CD14-positive monocyte (primary cell): ENCODE data around the gene CBX6. TPM values are rescaled to one million over a fixed set of nuclear protein-coding genes. Genes with fewer than 3 reads are reported as not detected.

Experiments
- DNase-seq, 3 donors: peaks; one replicate each; pipeline ENCODE4 v3.0.0-alpha.2; 2011 to 2022
- H2AFZ ChIP-seq: 2 replicates; pipeline ENCODE4 v1.6.0; 2012; ENCODE audit warnings: mild to moderate bottlenecking, low read depth, low read length, inconsistent platforms; ENCODE audit not compliant: insufficient read depth, poor library complexity, severe bottlenecking
- H3K27ac ChIP-seq, 2 donors: 1 replicate in 1 of 2; 2 replicates in 1 of 2; pipeline ENCODE4 v1.5.1; 2012 to 2013; ENCODE audit warnings: low read length in 2 of 2, control low read depth in 1 of 2, inconsistent platforms in 1 of 2, low read depth in 1 of 2, mild to moderate bottlenecking in 1 of 2
- H3K27me3 ChIP-seq, 2 donors: one replicate each; pipeline versions ENCODE4 v1.6.0 to v1.6.1; 2011 to 2013; ENCODE audit warnings: low read length in 2 of 2; ENCODE audit not compliant: control insufficient read depth in 2 of 2, insufficient read depth in 2 of 2
- H3K36me3 ChIP-seq, 2 donors: replicated peaks in 1 of 2; 1 replicate in 1 of 2; 2 replicates in 1 of 2; pipeline versions ENCODE4 v1.5.1 to v1.6.1; 2012 to 2013; ENCODE audit warnings: low read length in 2 of 2, control low read depth in 1 of 2, inconsistent platforms in 1 of 2, mild to moderate bottlenecking in 1 of 2; ENCODE audit not compliant: insufficient read depth in 2 of 2, control insufficient read depth in 1 of 2
- H3K4me1 ChIP-seq, 2 donors: 1 replicate in 1 of 2; 2 replicates in 1 of 2; pipeline versions ENCODE4 v1.5.1 to v1.6.1; 2012 to 2013; ENCODE audit warnings: low read length in 2 of 2, control low read depth in 1 of 2, inconsistent platforms in 1 of 2, mild to moderate bottlenecking in 1 of 2, moderate library complexity in 1 of 2; ENCODE audit not compliant: insufficient read depth in 2 of 2, control insufficient read depth in 1 of 2
- H3K4me2 ChIP-seq: replicated peaks from 2 replicates; pipeline ENCODE3; 2012; ENCODE audit warnings: low read length, moderate library complexity, mild to moderate bottlenecking; ENCODE audit not compliant: poor library complexity, severe bottlenecking; ENCODE audit errors: extremely low read depth
- H3K4me3 ChIP-seq, 3 experiments: fragments of 200-600 bp in 1 of 3; sonication (generic) in 1 of 3; replicated peaks in 1 of 3; 1 replicate in 2 of 3; 2 replicates in 1 of 3; pipeline ENCODE4 v1.5.1; 2011 to 2013; ENCODE audit warnings: low read length in 3 of 3, mild to moderate bottlenecking in 3 of 3, control low read depth in 2 of 3, low read depth in 2 of 3, inconsistent platforms in 1 of 3, moderate library complexity in 1 of 3
- H3K79me2 ChIP-seq: 2 replicates; pipeline ENCODE4 v1.6.0; 2012; ENCODE audit warnings: mild to moderate bottlenecking, control low read depth, inconsistent platforms, low read length, moderate library complexity; ENCODE audit not compliant: insufficient read depth
- H3K9ac ChIP-seq: 2 replicates; pipeline ENCODE4 v1.6.0; 2017; ENCODE audit warnings: low read length, mild to moderate bottlenecking; ENCODE audit not compliant: insufficient read depth, poor library complexity, severe bottlenecking
- H3K9me3 ChIP-seq, 2 donors: replicated peaks in 1 of 2; 1 replicate in 1 of 2; 2 replicates in 1 of 2; pipeline versions ENCODE4 v1.5.1 to v1.6.1; 2012 to 2013; ENCODE audit warnings: low read length in 2 of 2, control low read depth in 1 of 2; ENCODE audit not compliant: control insufficient read depth in 1 of 2, insufficient read depth in 1 of 2
- H4K20me1 ChIP-seq: 2 replicates; pipeline ENCODE4 v1.6.0; 2012; ENCODE audit warnings: mild to moderate bottlenecking, low read length, control low read depth, moderate library complexity; ENCODE audit not compliant: insufficient read depth
- H3K27ac Mint-ChIP-seq, 7 donors: one replicate each; pipeline ENCODE4 v1.8.0; 2020; ENCODE audit warnings: mild to moderate bottlenecking in 7 of 7, mixed read lengths in 7 of 7, moderate library complexity in 6 of 7, inconsistent platforms in 2 of 7
- H3K27me3 Mint-ChIP-seq, 3 donors: one replicate each; pipeline ENCODE4 v1.8.0; 2021 to 2022; ENCODE audit warnings: low read depth in 3 of 3, mild to moderate bottlenecking in 3 of 3, mixed read lengths in 3 of 3, moderate library complexity in 3 of 3, inconsistent platforms in 1 of 3
- H3K36me3 Mint-ChIP-seq, 2 donors: one replicate each; pipeline ENCODE4 v1.8.0; 2020; ENCODE audit warnings: mixed read lengths in 2 of 2, inconsistent platforms in 1 of 2, mild to moderate bottlenecking in 1 of 2
- H3K4me1 Mint-ChIP-seq: one replicate; pipeline ENCODE4 v1.8.0; 2020; ENCODE audit warnings: mild to moderate bottlenecking, mixed read lengths
- H3K4me3 Mint-ChIP-seq, 2 donors: one replicate each; pipeline ENCODE4 v1.8.0; 2020; ENCODE audit warnings: mild to moderate bottlenecking in 2 of 2, mixed read lengths in 2 of 2, moderate library complexity in 1 of 2
- H3K9me3 Mint-ChIP-seq, 7 donors: one replicate each; pipeline ENCODE4 v1.8.0; 2020 to 2022; ENCODE audit warnings: mixed read lengths in 7 of 7, mild to moderate bottlenecking in 6 of 7, moderate library complexity in 6 of 7, inconsistent platforms in 2 of 7
- WGBS: methylation state at CpG from one replicate; pipeline ENCODE4 v1.1.5; 2013; ENCODE audit warnings: missing lambda C conversion rate; ENCODE audit not compliant: insufficient coverage; 5-methylcytosine and 5-hydroxymethylcytosine counted together
- intact Hi-C, 2 donors: fragments of 100-400 bp; cut with micrococcal nuclease; formaldehyde crosslinking; loops; one replicate each; pipeline versions ENCODE4 v1.15.0 to v1.15.1; 2023
- polyA plus RNA-seq, 3 donors: library from polyadenylated mRNA; depleted of rRNA in 1 of 3; unstranded in 2 of 3; stranded (reverse) in 1 of 3; fragments of 300-500 nt in 2 of 3; fragments of >200 nt in 1 of 3; fragmentation: Illumina TruSeq in 2 of 3; gene quantifications; 1 replicate in 2 of 3; 2 replicates in 1 of 3; pipeline ENCODE4 v1.2.3, GENCODE V29; 2012 to 2021
- TF ChIP-seq, protein P1 (sequence below): fragments of 200-600 bp; IDR thresholded peaks from one replicate; pipeline ENCODE4 v1.8.0; 2022; ENCODE audit warnings: antibody characterized with exemption, mild to moderate bottlenecking

Gene CBX6
- polyA plus RNA-seq, 3 donors: 2.1 to 26.7 (median 5.0) TPM

GRCh38 chr22:38866399-38867123 is 5.5 kb downstream of the CBX6 start:
- Mint-ChIP-seq H3K4me3 (no peak overlapping the region), H3K27ac (no peak overlapping the region), H3K9me3 (no peaks in the 10 kb centered on the region), H3K4me1 (peaks cover 32% of the 10 kb centered on the region), H3K36me3 (peaks cover 35 to 47% of the 10 kb centered on the region in 2 donors), H3K27me3 (peaks cover 0 to 3% (median 0%) of the 10 kb centered on the region in 3 donors)
- no peaks in the 10 kb centered on the region for H3K9me3 ChIP-seq
- no peak overlapping the region for H3K4me2 ChIP-seq
- no peak overlapping the region for H3K4me3 ChIP-seq
- peaks cover 36 to 38% of the 10 kb centered on the region in 2 donors for H3K4me1 ChIP-seq
- H3K36me3 ChIP-seq: peaks cover 33 to 41% of the 10 kb centered on the region in 2 donors
- H3K79me2 ChIP-seq: peaks cover 21% of the 10 kb centered on the region
- no peak for DNase-seq
- 96% methylated on average over 73 of the region's 75 CpGs for whole genome bisulfite sequencing
- H3K9ac ChIP-seq: no peak overlapping the region
- TF ChIP-seq, protein P1, sequence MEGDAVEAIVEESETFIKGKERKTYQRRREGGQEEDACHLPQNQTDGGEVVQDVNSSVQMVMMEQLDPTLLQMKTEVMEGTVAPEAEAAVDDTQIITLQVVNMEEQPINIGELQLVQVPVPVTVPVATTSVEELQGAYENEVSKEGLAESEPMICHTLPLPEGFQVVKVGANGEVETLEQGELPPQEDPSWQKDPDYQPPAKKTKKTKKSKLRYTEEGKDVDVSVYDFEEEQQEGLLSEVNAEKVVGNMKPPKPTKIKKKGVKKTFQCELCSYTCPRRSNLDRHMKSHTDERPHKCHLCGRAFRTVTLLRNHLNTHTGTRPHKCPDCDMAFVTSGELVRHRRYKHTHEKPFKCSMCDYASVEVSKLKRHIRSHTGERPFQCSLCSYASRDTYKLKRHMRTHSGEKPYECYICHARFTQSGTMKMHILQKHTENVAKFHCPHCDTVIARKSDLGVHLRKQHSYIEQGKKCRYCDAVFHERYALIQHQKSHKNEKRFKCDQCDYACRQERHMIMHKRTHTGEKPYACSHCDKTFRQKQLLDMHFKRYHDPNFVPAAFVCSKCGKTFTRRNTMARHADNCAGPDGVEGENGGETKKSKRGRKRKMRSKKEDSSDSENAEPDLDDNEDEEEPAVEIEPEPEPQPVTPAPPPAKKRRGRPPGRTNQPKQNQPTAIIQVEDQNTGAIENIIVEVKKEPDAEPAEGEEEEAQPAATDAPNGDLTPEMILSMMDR: no peak
- H3K27me3 ChIP-seq: no peaks in the 10 kb centered on the region
- intact Hi-C loops: no loop called here
- H3K27ac ChIP-seq: no peak overlapping the region
- H2AFZ ChIP-seq: no peak overlapping the region
- peaks cover 87% of the 10 kb centered on the region for H4K20me1 ChIP-seq

GRCh38 chr22:38866024-38866398 is 6.0 kb downstream of the CBX6 start:
- intact Hi-C loops: no loop called here
- H4K20me1 ChIP-seq: peaks cover 92% of the 10 kb centered on the region
- no peaks in the 10 kb centered on the region for H3K9me3 ChIP-seq
- H3K79me2 ChIP-seq: peaks cover 16% of the 10 kb centered on the region
- no peaks in the 10 kb centered on the region for H3K27me3 ChIP-seq
- H3K4me3 Mint-ChIP-seq: no peak overlapping the region
- H2AFZ ChIP-seq: no peak overlapping the region
- no peak overlapping the region for H3K9ac ChIP-seq
- no peak for DNase-seq
- no peak overlapping the region for H3K27ac Mint-ChIP-seq
- no peak overlapping the region for H3K27ac ChIP-seq
- H3K4me3 ChIP-seq: no peak overlapping the region
- TF ChIP-seq, protein P1: no peak
- H3K36me3 ChIP-seq: peaks cover 33 to 41% of the 10 kb centered on the region in 2 donors
- 87% methylated on average over 11 of the region's 15 CpGs for WGBS
- no peaks in the 10 kb centered on the region for H3K9me3 Mint-ChIP-seq
- peaks cover 0 to 3% (median 0%) of the 10 kb centered on the region in 3 donors for H3K27me3 Mint-ChIP-seq
- peaks cover 32% of the 10 kb centered on the region in 2 donors for H3K4me1 ChIP-seq
- H3K36me3 Mint-ChIP-seq: peaks cover 35 to 47% of the 10 kb centered on the region in 2 donors
- peaks cover 32% of the 10 kb centered on the region for H3K4me1 Mint-ChIP-seq
- no peak overlapping the region for H3K4me2 ChIP-seq
